ENCODE data around the gene MAP6.

DNA sequence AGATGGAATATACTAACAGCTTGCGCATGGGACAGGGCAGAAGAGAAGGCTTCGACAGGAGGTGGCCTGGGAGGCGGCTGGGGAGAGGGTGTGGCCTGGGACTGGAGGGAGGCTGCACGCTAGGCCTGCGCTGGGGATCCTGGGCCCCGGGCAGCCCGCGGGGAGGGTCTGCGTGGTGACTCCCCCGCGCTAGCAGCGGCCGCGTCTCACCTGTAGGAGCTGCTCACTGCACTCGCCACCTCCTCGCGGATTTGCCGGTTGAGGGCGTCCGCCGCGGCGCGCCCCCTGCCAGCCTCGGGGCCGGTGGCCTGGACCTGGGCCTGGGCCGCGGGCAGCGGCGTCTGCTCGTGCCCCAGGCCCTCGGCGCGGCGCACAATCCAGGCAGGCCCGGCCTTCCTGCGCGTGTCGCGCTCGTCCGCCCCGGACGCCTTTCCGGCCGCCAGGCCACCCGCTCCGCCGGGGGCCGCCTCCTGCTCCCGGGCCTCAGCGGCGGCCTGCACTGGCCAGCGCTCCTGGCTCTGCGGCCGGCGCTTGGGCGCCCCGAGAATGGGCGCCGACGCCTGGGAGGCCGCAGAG, 1.5 kb downstream of the MAP6 start:
- no peak for TF ChIP-seq POLR2A (IDR thresholded peaks at IDR 0.05; ENCODE audit: extremely low read depth, insufficient read length)
- TF ChIP-seq, protein P1, sequence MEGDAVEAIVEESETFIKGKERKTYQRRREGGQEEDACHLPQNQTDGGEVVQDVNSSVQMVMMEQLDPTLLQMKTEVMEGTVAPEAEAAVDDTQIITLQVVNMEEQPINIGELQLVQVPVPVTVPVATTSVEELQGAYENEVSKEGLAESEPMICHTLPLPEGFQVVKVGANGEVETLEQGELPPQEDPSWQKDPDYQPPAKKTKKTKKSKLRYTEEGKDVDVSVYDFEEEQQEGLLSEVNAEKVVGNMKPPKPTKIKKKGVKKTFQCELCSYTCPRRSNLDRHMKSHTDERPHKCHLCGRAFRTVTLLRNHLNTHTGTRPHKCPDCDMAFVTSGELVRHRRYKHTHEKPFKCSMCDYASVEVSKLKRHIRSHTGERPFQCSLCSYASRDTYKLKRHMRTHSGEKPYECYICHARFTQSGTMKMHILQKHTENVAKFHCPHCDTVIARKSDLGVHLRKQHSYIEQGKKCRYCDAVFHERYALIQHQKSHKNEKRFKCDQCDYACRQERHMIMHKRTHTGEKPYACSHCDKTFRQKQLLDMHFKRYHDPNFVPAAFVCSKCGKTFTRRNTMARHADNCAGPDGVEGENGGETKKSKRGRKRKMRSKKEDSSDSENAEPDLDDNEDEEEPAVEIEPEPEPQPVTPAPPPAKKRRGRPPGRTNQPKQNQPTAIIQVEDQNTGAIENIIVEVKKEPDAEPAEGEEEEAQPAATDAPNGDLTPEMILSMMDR (IDR thresholded peaks at IDR 0.05; ENCODE audit: low read depth, low read length) = no peak

All from NB4 (cell line).